Colonic mucosa (tissue), 4 donors: Measurements from ENCODE around the gene MITF. TPM values are rescaled to one million over a fixed set of nuclear protein-coding genes. Genes with fewer than 3 reads are reported as not detected.

Experiments used
- DNase-seq: peaks from one replicate; pipeline ENCODE4 v3.0.0-alpha.2; 2020
- H3K27ac ChIP-seq: fragments of 200-600 bp; one replicate; pipeline ENCODE4 v1.8.0; 2021
- H3K27me3 ChIP-seq: fragments of 200-600 bp; one replicate; pipeline ENCODE4 v1.8.0; 2021
- H3K36me3 ChIP-seq: fragments of 200-600 bp; one replicate; pipeline ENCODE4 v1.8.0; 2021
- H3K4me1 ChIP-seq: fragments of 200-600 bp; one replicate; pipeline ENCODE4 v1.8.0; 2021; ENCODE audit warnings: mild to moderate bottlenecking
- H3K4me3 ChIP-seq: fragments of 200-600 bp; one replicate; pipeline ENCODE4 v1.8.0; 2021
- H3K9ac ChIP-seq, 2 donors: one replicate each; pipeline ENCODE4 v1.7.0; 2013; ENCODE audit warnings: control low read depth in 2 of 2, low read depth in 2 of 2, low read length in 2 of 2
- H3K9me3 ChIP-seq: fragments of 200-600 bp; one replicate; pipeline ENCODE4 v1.8.0; 2021
- intact Hi-C: fragments of 100-400 bp; cut with DNase I; formaldehyde crosslinking; loops from one replicate; pipeline ENCODE4 v1.14.1; 2022
- total RNA-seq, 2 donors: library from RNA; stranded (reverse); fragmentation: NEBNext Ultra II Directional in 1 of 2; extraction: Animal tissue kit (Norgen Biotek cat#: 25700) in 1 of 2; gene quantifications; one replicate each; pipeline ENCODE4 v1.2.1, GENCODE V29; 2021
- TF ChIP-seq, protein P1 (sequence below): fragments of 200-600 bp; IDR thresholded peaks from one replicate; pipeline ENCODE4 v1.8.0; 2022; ENCODE audit warnings: antibody characterized with exemption, mild to moderate bottlenecking
- donor health status: healthy.
- donor health status: DM: no; HTN: no; CAD: no.
- donor health status: DM: no; HTN: no; CAD: no.

Gene MITF
- total RNA-seq, 2 donors from 2014 or later = 2.9 to 5.8 TPM

GRCh38 chr3:69696367-69696766 is 42.9 kb upstream of the MITF start:
- H3K27me3 ChIP-seq = no peaks in the 10 kb centered on the region
- no peaks in the 10 kb centered on the region for H3K9me3 ChIP-seq
- H3K4me3 ChIP-seq = no peak overlapping the region
- H3K27ac ChIP-seq = no peak overlapping the region
- no peak for DNase-seq
- TF ChIP-seq, protein P1, sequence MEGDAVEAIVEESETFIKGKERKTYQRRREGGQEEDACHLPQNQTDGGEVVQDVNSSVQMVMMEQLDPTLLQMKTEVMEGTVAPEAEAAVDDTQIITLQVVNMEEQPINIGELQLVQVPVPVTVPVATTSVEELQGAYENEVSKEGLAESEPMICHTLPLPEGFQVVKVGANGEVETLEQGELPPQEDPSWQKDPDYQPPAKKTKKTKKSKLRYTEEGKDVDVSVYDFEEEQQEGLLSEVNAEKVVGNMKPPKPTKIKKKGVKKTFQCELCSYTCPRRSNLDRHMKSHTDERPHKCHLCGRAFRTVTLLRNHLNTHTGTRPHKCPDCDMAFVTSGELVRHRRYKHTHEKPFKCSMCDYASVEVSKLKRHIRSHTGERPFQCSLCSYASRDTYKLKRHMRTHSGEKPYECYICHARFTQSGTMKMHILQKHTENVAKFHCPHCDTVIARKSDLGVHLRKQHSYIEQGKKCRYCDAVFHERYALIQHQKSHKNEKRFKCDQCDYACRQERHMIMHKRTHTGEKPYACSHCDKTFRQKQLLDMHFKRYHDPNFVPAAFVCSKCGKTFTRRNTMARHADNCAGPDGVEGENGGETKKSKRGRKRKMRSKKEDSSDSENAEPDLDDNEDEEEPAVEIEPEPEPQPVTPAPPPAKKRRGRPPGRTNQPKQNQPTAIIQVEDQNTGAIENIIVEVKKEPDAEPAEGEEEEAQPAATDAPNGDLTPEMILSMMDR = no peak
- no peaks in the 10 kb centered on the region for H3K4me1 ChIP-seq
- intact Hi-C loops = loop anchor here (10.0 kb wide), 1 partner anchor 158 kb away; no protein-coding TSS in a partner anchor
- no peaks in the 10 kb centered on the region for H3K36me3 ChIP-seq
- no peak overlapping the region for H3K9ac ChIP-seq

GRCh38 chr3:69697381-69697780 is 41.9 kb upstream of the MITF start:
- no peak for DNase-seq
- H3K27me3 ChIP-seq = no peaks in the 10 kb centered on the region
- TF ChIP-seq, protein P1 = no peak
- H3K27ac ChIP-seq = no peak overlapping the region
- H3K9me3 ChIP-seq = no peaks in the 10 kb centered on the region
- no peaks in the 10 kb centered on the region for H3K4me1 ChIP-seq
- intact Hi-C loops = loop anchor here (10.0 kb wide), 1 partner anchor 157 kb away; no protein-coding TSS in a partner anchor
- H3K4me3 ChIP-seq = no peak overlapping the region
- no peak overlapping the region for H3K9ac ChIP-seq
- no peaks in the 10 kb centered on the region for H3K36me3 ChIP-seq

- no peak overlapping the region for H3K9ac ChIP-seq
- intact Hi-C loops = loop anchor here (10.0 kb wide), 1 partner anchor 156 kb away; no protein-coding TSS in a partner anchor
- no peak overlapping the region for H3K27ac ChIP-seq
- TF ChIP-seq, protein P1 = no peak
- no peak overlapping the region for H3K4me3 ChIP-seq
- H3K4me1 ChIP-seq = no peaks in the 10 kb centered on the region
- no peak for DNase-seq
- H3K9me3 ChIP-seq = no peaks in the 10 kb centered on the region
- H3K27me3 ChIP-seq = no peaks in the 10 kb centered on the region
- no peaks in the 10 kb centered on the region for H3K36me3 ChIP-seq
Measured at GRCh38 chr3:69698728-69699127, 40.5 kb upstream of the MITF start.

DNA sequence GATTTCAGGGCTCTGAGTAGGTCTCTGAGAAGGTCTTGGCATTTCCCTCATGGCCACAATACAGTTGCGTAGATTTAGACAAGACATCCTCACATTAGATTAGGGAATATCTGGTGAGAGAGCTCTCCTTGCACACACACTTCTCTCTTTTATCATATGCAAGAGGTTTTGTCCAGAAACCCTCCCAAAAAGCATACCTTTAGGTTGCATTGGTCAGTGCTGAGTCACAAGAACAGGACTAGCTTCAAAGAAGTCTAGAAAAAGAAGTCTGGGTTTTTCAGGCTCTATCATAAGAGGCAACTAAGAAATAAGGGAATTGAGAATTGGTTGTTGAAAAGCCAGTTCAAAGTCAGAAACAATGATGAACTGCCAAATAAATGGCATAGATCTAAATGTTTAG is 40.1 kb upstream of the MITF start:
- intact Hi-C loops = loop anchor here (10.0 kb wide), 1 partner anchor 156 kb away; no protein-coding TSS in a partner anchor
- Histone ChIP-seq H3K27ac (no peak overlapping the region), H3K27me3 (no peaks in the 10 kb centered on the region), H3K4me1 (no peaks in the 10 kb centered on the region), H3K9ac (no peak overlapping the region), H3K4me3 (no peak overlapping the region), H3K9me3 (no peaks in the 10 kb centered on the region), H3K36me3 (no peaks in the 10 kb centered on the region)
- no peak for DNase-seq
- TF ChIP-seq, protein P1 = no peak

DNA sequence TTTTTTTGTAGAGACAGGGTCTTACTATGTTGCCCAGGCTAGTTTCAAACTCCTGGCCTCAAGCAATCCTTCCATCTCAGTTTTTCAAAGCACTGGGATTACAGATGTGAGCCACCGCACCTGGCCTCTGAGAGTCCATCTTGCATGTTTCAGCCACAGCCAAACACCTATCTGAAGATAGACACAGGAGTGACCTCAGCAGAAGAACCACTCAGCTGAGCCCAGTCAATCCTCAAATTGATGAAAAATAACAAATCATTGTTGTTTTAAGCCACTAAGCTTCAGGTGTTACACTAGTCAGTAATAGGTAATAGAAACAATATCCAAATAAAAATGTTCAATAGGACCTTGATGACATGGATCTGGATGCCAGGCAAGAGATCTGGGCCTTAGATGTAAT is 38.3 kb upstream of the MITF start:
- no peaks in the 10 kb centered on the region for H3K4me1 ChIP-seq
- no peak overlapping the region for H3K27ac ChIP-seq
- H3K9ac ChIP-seq = no peak overlapping the region
- no peaks in the 10 kb centered on the region for H3K27me3 ChIP-seq
- TF ChIP-seq, protein P1 = no peak
- intact Hi-C loops = no loop called here
- no peak for DNase-seq
- H3K36me3 ChIP-seq = no peaks in the 10 kb centered on the region
- H3K4me3 ChIP-seq = no peak overlapping the region
- no peaks in the 10 kb centered on the region for H3K9me3 ChIP-seq
